Thoracic aorta (tissue), 2 donors: ENCODE results near the gene NCBP3. TPM values are rescaled to one million over a fixed set of nuclear protein-coding genes. Genes with fewer than 3 reads are reported as not detected.

Experiments used
- ATAC-seq: fragments of 150-250 bp; one replicate; pipeline ENCODE4 v1.8.0; 2017; ENCODE audit warnings: low read depth; ENCODE audit not compliant: insufficient number of reproducible peaks, low FRiP score
- DNase-seq: peaks from one replicate; pipeline ENCODE4 v3.0.0-alpha.2; 2020; ENCODE audit warnings: low spot score
- H3K27ac ChIP-seq, 2 donors: fragments of 200-600 bp; sonication (generic); 1 replicate in 1 of 2; 2 replicates in 1 of 2; pipeline ENCODE4 v1.5.1; 2016; ENCODE audit warnings: mild to moderate bottlenecking in 2 of 2, moderate library complexity in 2 of 2
- H3K27me3 ChIP-seq: fragments of 200-600 bp; sonication (generic); replicated peaks from 2 replicates; pipeline ENCODE4 v1.6.0; 2016; ENCODE audit warnings: mild to moderate bottlenecking; ENCODE audit not compliant: insufficient read depth
- H3K36me3 ChIP-seq: fragments of 200-600 bp; sonication (generic); one replicate; pipeline ENCODE4 v1.5.1; 2016
- H3K4me1 ChIP-seq, 2 donors: fragments of 200-600 bp; sonication (generic); 1 replicate in 1 of 2; 2 replicates in 1 of 2; pipeline versions ENCODE4 v1.5.1 to v1.6.0; 2016; ENCODE audit warnings: low read depth in 2 of 2, mild to moderate bottlenecking in 1 of 2; ENCODE audit not compliant: control insufficient read depth in 1 of 2
- H3K4me3 ChIP-seq: fragments of 200-600 bp; sonication (generic); 2 replicates; pipeline ENCODE4 v1.5.1; 2016; ENCODE audit warnings: mild to moderate bottlenecking
- H3K9me3 ChIP-seq: fragments of 200-600 bp; sonication (generic); 2 replicates; pipeline ENCODE4 v1.5.1; 2016
- total RNA-seq, 2 donors: library from RNA; depleted of rRNA; stranded (reverse); fragments of >200 nt; gene quantifications; one replicate each; pipeline versions ENCODE4 v1.1.0 to v1.2.3, GENCODE V29; 2016
- TF ChIP-seq, protein P1 (sequence below): fragments of 200-600 bp; sonication (generic); IDR thresholded peaks from one replicate; pipeline ENCODE4 v1.5.1; 2019; ENCODE audit warnings: antibody characterized with exemption

The NCBP3 gene
- total RNA-seq, 2 donors from 2014 or later, result 28.8 to 47.8 TPM

DNA sequence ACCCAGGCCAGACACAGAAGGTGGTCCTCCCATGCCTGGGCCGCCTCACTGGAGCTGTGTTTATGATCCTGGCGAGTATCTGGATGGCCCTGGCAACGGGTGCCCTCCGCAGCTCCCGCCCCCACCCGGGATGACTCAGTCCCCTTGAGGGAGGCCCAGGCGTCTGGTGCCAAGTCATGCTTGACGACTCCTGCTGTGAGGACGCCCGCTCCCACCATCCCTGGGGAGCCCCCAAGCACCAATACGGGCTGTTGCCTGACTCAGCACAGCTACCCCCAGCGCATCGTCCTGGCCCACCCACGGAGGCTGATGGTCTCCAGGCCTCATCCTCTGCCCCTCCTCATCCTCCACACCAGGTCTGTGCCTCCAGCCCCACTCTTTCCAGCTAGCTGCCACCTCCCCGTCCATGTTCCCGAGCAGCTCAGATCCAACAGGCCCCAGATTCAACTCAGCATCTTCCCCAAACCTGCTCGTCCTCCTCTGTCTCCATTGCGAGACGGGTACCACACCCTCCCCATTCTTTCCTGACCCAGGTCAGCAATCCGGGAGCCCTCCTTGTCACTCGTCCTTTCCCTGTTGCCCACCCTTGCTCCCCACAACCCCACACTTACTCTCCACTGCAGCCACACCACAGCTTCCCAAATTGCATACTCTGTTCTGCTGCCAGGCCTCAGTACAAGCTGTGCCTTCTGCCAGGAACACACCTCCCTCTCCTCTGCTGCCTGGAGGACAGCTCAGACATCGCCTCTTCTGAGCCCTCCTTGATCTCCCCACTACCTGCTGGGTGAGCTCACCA lies 44.2 kb upstream of the NCBP3 start:
- Histone ChIP-seq H3K4me3 (peak overlapping the region; percentile 41), H3K4me1 (peaks cover 23 to 68% of the 10 kb centered on the region in 2 donors), H3K36me3 (no peaks in the 10 kb centered on the region), H3K27me3 (no peaks in the 10 kb centered on the region), H3K27ac (peak overlapping the region; percentile 68 to 89), H3K9me3 (no peaks in the 10 kb centered on the region)
- DNase-seq, result peak; percentile 73
- TF ChIP-seq, protein P1, sequence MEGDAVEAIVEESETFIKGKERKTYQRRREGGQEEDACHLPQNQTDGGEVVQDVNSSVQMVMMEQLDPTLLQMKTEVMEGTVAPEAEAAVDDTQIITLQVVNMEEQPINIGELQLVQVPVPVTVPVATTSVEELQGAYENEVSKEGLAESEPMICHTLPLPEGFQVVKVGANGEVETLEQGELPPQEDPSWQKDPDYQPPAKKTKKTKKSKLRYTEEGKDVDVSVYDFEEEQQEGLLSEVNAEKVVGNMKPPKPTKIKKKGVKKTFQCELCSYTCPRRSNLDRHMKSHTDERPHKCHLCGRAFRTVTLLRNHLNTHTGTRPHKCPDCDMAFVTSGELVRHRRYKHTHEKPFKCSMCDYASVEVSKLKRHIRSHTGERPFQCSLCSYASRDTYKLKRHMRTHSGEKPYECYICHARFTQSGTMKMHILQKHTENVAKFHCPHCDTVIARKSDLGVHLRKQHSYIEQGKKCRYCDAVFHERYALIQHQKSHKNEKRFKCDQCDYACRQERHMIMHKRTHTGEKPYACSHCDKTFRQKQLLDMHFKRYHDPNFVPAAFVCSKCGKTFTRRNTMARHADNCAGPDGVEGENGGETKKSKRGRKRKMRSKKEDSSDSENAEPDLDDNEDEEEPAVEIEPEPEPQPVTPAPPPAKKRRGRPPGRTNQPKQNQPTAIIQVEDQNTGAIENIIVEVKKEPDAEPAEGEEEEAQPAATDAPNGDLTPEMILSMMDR, result no peak
- peak; percentile 34 for ATAC-seq

DNA sequence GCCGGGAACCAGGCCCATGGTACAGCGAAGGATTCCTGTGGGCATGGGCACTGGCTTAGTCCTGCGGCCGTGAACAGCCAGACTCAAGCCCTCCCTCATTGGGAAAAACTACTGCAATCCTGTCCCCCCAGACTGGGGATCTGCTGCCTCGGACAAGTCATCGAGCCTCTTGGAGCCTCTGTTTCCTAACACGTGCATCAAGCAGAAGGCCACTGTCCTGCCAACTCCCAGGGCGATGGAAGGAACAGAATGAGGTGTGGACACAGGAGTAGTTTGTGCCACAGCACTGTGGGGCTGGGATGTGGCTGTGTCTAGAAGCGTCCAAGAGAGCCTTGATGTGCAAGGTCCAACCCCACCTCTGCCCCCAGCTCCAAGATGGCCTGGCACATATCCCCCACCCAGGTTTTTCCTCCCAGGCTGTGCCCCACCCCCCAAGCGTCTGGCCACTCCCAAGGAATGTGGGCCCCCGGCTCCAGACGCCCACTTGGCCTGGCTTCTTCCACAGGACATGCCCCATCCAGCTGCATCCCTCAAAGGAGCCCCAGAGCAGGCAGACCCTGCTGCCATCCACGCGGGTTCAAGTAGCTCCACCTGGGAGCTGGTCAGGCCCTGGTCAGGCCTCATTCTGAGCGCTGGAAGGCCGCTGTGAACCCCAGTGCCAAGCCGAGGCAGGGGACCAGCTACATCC lies 43.4 kb upstream of the NCBP3 start:
- Histone ChIP-seq H3K27ac (peak overlapping the region; percentile 68 to 89), H3K4me1 (peaks cover 19 to 60% of the 10 kb centered on the region in 2 donors), H3K36me3 (no peaks in the 10 kb centered on the region), H3K27me3 (no peaks in the 10 kb centered on the region), H3K9me3 (no peaks in the 10 kb centered on the region), H3K4me3 (peak overlapping the region; percentile 41)
- DNase-seq (no peak), ATAC-seq (no peak)
- TF ChIP-seq, protein P1, result no peak

DNA sequence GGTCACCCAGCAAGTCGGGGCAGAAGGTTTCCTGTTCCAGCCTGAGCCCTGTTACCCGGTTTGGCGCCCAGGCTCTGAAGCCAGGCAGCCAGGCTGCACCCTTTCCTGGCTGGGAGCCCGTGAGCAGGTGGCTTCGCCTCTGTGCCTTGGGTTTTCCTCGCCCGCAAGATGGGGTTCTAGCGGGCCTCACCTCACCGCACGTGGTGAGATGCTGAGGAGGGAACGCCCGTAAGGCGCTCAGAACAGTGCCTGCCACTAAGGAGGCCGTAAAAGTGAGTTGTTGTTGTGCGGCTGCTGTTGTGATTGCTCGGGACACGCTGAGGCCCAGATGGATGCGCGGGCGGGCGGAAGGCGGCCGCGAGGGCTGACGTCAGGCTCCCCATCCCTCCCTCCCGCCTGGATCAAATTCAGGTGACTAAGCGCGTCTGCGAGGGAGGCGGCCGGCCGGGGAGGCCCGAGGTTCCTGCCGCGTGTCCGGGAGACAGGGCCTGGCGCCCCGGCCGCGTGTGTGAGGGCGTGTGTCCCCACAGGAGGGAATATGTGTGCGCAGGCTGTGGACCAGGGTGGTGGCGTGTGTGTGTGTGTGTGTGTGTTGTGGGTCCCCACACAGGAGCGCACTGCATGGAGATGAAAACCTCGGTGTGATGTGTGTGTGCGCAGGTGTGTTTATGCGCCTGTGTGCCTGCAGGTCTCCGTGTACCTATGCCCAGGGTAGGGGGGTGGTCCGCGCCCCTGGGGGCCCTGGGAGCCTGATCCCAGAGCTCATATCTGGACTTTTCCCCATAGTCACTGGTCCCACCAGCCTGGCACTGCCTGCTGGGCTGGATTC lies 42.5 kb upstream of the NCBP3 start:
- TF ChIP-seq, protein P1, result no peak
- Histone ChIP-seq H3K9me3 (no peaks in the 10 kb centered on the region), H3K27ac (peak overlapping the region; percentile 68 to 89), H3K4me1 (peaks cover 19 to 51% of the 10 kb centered on the region in 2 donors), H3K4me3 (no peak overlapping the region), H3K27me3 (no peaks in the 10 kb centered on the region), H3K36me3 (no peaks in the 10 kb centered on the region)
- no peak for ATAC-seq
- DNase-seq, result peak; percentile 27

DNA sequence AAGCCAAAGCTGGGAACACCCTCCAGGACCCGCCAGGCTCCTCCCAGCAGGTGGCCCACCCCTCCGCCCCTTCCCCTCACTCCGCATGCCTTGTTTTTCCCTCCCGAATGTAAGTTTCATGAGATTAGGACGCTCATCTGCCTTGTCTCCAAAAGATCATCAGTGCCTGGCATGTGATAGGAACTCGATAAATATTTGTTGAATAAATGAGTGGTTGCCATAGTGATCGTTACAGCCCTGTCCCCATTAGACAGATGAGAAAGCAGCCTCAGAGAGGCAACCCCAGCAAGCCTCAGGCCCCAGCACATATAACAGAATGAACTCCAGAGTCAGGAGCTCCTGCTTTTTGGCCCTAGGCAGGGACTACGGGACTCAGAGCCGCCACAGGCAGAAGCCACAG lies 41.8 kb upstream of the NCBP3 start:
- no peaks in the 10 kb centered on the region for H3K27me3 ChIP-seq
- H3K27ac ChIP-seq, result peak overlapping the region; percentile 65 to 89
- H3K4me1 ChIP-seq, result peaks cover 19 to 47% of the 10 kb centered on the region in 2 donors
- H3K36me3 ChIP-seq, result no peaks in the 10 kb centered on the region
- ATAC-seq (no peak), DNase-seq (no peak)
- TF ChIP-seq, protein P1, result no peak
- no peak overlapping the region for H3K4me3 ChIP-seq
- no peaks in the 10 kb centered on the region for H3K9me3 ChIP-seq
